ENCODE data around the gene PCGF3.
"Not testable (repeated sequence)": the region's sequence is repeated elsewhere in the genome, so short reads cannot be mapped to it uniquely, and the experiment has no call there.

Gene PCGF3

DNA sequence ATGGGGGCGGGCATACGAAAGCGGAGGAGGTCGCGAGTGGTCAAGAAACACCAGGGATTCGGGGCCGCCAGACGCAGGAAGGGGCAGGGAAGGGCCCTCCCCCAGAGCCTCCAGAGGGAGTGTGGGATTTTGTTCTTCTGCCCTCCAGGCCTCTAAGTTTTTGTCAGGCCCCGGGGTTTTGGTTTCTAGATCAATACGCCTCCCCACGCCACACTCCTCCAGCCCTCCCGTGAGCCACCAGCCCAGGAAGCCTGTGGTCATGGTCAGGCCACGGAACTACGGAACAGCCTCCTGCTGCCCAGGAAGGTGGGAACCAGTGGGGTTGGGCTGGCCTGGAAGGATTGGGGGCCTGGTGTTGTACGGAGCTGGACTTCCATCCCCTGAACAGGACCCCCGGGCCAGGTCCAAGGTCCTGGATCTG lies 81.9 kb downstream of the PCGF3 start:
- no peak for DNase-seq

DNA sequence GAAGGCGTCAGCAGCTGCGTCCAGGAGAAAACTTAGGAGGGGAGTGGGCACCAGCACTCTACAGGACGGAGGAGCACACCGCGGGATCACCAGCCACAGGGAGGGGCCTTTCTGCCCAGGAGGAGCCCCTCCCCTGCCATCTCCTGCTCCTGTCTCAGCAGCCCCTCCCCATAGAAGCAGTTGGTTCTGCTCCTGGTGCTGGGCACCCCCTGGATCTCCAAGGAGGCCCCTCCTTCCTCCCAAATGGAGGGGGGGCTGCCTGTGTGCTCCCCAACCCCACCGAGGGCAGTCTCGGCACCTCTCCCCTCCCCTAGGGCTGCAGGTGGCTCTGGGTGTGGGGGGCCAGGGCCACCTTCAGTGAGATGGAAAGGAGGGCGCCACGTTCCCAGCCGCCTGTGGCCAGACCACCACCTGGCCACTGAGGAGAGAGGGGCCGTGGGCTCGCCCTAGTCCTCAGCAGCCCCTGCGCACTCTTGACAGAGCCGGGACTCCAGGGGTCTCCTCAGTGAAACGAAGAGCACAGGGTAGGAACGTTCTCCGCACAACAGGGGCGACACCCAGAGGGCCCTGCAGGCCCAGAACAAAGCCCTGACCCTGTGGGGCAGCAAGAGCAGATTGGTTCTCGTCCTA lies 82.5 kb downstream of the PCGF3 start:
- DNase-seq, result no peak

DNA sequence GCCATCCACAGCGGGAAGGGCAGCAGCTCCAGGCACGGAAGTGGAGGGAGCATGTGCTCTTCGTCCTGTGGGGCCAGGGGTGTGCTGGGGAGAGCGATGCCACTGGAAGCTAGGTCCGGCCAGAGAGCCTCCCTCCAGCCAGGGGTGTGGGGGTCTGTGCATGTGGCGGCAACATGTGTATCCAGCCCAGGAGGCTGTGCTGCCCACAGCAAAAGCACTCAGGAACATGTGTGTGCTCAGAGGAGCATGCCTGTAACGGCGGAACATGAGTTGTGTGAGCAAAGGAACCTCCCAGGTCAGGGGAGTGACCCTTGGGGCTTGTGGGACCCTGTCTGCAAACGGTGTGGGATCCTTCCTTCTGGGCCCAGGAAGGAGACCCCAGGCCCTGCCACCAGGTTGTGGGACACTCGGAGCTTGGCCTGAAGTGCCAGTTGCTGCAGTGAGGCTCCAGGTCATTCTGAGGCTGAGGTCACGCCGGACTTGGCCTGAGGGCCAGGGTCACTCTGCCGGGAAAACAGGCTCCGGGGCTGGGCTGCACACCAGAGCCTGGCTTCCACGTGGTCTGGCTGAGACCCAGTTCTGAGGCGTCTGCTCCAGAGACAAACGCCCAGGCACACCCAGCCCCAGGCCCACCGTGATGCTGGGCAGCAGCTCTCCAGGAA lies 83.1 kb downstream of the PCGF3 start:
- no peak for DNase-seq

DNA sequence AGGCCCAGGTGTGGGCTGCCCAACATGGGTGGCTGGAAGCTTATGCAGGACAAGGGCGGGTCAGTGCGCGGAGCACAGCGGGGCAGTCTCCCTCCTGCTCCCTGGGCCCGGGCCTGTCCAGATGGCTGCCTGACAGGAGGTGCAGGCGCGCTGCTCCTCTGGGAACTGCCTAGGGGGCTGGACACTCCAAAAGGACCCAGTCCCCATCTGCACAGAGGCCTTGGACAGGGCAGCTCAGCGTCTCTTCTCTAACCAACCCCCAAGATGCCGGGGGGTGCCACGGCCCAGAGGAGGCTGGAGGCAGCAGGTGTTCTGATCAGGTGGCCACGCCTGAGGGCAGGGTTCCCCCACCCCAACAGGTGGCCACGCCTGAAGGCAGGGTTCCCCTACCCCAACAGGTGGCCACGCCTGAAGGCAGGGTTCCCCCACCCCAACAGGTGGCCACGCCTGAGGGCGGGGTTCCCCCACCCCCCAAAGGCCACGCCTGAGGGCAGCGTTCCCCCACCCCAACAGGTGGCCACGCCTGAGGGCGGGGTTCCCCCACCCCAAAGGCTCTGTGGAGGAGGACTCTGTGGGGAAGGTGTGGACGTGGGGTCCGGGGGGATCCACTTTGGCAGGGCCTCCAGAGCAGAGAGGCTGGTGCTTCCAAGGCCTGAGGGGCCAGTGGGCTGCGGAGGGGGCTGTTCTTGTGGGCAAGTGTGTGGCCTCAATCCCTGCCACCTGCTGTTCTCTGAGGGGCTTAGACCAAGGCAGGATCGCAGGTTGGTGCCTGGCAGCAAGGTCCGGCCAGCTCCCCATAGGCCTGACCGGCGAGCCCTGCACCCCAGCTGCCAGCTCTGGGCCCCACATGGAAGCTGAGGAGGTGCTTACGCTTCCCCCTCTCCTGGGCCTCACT lies 84.2 kb downstream of the PCGF3 start:
- no peak for DNase-seq

DNA sequence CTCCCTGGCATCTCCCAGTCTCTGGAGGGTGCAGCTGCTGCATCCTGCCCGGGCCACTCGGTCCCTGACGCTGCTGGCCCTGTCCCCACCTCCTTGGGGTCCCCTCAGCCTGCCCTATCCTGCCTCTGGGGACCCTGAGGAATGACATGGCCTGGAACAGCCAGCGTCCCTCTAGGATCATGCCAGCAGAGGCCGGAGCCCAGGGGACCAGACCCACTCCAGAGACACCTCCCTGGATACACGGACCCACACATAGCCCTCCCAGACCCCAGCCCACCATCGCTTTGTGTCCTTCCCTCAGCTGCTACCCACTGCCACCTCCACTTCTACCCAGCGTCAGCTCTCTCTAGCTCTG lies 84.8 kb downstream of the PCGF3 start:
- no peak for DNase-seq

DNA sequence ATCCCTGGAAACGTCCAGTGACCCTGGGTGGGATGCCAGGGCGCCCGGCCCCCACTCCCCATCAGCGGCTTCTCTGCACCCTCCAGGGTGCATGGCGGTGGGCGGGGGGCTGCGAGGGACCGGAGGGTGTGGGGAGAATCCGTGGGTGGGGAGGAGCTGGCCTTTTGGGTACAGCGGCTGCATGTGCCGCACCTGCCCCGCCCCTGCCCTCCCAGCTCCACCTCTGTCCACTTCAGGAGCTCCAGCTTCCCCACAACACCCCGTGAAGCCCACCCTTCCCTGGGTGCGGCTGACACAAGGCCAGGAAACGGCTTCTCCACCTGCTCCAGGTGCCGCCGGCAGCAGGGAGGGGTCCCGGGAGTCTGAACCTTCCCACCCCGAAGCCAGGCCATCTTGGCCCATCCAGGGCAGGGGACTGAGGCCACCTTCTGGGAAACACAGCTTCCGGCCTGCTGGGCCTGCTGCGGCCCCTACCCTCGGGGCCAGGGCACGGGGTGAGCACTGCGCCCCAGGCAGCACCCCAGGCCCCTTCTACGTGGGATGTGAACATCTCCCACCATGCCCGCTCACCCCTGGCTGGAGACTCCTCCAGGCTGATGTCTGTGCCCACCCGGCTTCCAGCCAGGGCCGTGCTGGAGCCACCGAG lies 85.7 kb downstream of the PCGF3 start:
- DNase-seq, result no peak

DNA sequence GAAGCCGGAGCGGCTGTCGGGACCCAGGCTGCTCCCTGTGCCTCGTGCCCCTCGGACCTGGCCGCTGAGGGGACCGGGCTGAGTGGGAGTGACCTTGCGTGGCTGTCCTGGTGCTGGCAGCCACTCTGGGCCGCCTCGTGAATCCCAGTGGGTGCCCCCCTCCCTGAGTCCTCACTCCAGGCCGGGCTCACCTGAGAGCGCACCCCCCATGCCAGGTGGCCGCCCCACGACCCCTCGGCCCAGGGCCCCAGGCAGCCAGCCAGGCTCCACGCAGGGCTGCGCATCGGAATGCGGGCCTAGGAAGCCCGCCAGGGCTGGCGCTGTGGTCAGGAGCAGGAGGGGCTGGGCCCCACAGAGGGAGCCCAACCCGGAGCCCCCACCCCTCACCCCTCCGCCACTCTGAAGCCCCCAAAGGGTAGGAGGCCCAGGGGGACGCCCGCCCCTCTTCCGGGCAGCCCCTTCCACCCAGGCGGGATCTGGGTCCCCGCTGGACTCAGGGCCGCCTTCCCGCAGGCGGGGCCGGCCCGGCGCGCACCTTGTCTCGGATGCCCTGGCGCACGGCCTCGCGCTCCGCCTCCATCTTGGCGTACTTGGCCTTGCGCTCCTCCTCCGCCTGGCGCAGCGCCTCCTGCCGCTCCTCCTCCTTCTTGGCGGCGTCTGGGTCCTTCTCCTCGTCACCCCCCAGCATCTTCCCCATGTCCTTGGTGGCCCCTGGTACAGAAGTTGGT lies 86.4 kb downstream of the PCGF3 start:
- DNase-seq, result peak; percentile 43

DNA sequence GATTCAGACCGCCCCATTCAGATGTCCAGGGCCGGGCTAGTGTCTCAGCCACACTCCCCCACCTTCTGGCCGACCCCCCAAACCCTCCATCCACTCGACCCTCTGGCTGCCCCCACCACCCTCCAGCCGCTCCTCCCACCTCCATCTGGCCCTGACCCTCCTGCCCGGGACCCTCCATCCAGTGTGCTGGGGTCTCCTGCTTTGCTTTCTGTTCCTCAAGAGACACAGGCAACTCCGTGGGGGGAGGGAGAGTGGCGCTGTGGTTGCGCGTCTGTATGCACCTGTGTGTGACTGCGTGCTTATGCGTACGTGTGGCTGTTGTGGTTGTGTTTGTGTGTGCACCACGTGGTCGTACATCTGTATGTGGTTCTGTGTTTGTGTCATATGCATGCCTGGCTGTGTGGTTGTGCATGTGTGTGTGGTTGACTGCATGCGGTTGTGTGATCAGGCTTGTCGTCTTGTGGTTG lies 87.0 kb downstream of the PCGF3 start:
- peak; percentile 44 for DNase-seq

DNA sequence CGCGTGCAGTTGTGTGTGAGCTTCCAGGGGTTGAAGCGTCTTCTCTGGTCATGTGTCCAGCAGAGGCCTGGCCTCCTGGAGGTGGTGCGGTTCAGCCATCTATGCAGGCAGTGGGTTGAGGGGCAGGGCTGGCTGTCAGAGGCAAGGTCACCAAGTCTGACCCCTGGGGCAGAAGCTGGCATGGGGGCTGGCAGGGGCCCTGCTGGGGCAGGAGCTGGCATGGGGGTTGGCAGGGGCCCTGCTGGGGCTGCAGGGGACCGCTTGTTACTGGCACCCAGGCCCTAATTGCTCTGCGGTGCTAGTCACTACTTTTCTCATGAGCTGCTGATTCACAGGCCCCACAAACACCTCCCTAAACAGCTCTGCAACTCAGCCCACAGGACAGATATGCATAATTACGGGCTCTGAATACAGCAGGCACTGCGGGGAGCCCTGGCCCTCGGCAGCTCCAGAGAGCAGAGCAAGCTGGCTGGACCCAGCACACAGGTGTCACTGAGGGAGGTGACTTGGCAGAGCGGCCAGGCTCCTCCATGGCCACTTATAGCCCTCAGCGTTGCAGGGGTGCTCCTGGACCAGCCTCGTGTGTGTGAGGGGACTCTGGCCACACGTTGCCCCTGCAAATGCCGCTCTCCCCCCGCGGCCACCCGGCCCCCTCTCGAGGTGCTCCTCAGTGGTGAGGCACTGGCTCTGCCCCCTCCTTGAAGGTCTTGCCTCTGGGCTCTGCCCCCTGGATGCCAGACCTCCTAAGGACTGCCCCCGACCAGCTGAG lies 87.6 kb downstream of the PCGF3 start:
- DNase-seq, result no peak

GRCh38 chr4:793941-794621 lies 88.4 kb downstream of the PCGF3 start:
- DNase-seq, result no peak

GRCh38 chr4:794900-795725 lies 89.5 kb downstream of the PCGF3 start:
- DNase-seq, result no peak

DNA sequence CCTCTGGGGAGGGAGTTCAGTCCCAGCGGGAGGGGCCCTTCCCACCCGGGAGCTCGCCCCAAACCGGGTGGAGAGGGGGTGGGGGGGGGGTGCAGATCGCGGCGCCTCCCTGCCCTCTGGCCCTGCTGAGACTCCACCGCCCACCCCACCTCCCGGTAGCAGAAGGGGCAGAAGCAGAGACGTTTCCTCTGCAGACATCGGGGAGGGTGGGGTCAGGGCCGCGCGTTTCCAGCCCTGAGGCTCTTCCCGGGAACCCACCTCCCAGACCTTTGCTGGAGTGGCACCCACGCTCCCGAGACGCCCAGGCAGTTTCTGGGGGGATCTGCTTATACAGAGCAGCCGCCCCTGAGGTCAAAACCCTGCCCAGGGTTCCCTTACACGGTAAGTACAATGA lies 90.1 kb downstream of the PCGF3 start:
- DNase-seq, result no peak

GRCh38 chr4:796206-796605 lies 90.6 kb downstream of the PCGF3 start:
- no peak for DNase-seq

- no peak for DNase-seq
Observed at GRCh38 chr4:797066-797465, 91.4 kb downstream of the PCGF3 start.

GRCh38 chr4:801436-802124 lies 95.9 kb downstream of the PCGF3 start:
- no peak for DNase-seq

- DNase-seq, result no peak
Observed at GRCh38 chr4:803884-804283, 98.3 kb downstream of the PCGF3 start.

- DNase-seq, result no peak
Observed at GRCh38 chr4:804804-805203, 99.2 kb downstream of the PCGF3 start.

DNA sequence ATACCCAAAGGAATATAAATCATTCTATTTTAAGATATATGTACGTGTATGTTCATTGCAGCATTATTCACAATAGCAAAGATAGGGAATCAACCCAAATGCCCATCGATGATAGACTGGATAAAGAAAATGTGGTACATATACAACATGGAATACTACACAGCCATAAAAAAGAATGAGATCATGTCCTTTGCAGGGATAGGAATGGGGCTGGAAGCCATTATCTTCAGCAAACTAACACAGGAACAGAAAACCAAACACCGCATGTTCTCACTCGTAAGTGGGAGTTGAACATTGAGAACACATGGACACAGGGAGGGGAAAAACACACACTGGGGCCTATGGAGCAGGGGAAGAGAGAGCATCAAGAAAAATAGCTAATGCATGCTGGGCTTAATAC lies 101.3 kb downstream of the PCGF3 start:
- DNase-seq, result not testable (repeated sequence)

- DNase-seq, result no peak
Observed at GRCh38 chr4:807792-808191, 102.2 kb downstream of the PCGF3 start.
